Choroid plexus epithelial cell (primary cell): Measurements from ENCODE around the gene NT5M.

ENCODE experiments used
- DNase-seq: peaks from one replicate; pipeline ENCODE4 v3.0.0-alpha.2; 2010; ENCODE audit warnings: low read depth
- H3K4me3 ChIP-seq: 2 replicates; pipeline ENCODE4 v1.5.1; 2011; ENCODE audit warnings: low read depth, mild to moderate bottlenecking, control low read depth, low read length, moderate library complexity
- CTCF ChIP-seq: conservative IDR thresholded peaks from 2 replicates; pipeline ENCODE4 v1.5.1; 2011; ENCODE audit warnings: low read depth, mild to moderate bottlenecking, control low read depth, inconsistent platforms, low read length, moderate library complexity

The NT5M gene

DNA sequence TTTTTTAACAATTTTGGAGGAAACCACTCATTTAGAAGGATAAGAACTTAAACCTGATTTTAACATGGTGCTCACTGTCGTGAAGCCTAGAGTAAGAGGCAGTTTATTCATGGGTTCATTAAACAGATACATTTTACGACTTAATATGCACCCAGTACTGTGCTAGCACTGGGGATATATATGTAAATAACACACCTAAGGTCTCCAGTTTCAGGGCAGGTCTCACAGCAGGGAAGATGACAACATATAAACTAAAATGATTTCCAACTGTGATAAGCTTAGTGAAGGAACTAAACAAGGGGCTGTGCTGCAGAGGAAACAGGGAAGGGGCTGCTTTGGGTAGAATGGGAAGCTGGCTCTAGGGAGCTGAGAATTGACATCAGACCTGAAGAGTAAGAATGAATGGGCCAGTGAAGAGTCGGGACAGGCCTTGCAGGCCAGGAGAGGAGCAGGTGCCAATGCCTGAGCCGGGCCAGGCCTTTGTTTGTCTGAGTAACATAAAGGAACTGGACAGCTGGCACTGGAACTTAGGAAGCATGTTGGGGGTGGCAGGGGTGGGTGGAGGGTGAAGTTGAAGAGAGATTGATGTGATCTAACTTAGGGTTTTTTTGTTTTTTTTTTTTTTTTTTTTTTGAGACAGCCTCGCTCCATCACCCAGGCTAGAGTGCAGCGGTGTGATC is 12.1 kb downstream of the NT5M start:
- DNase-seq: no peak
- TF ChIP-seq CTCF: no peak
- no peak overlapping the region for H3K4me3 ChIP-seq

- no peak overlapping the region for H3K4me3 ChIP-seq
- no peak for TF ChIP-seq CTCF
- no peak for DNase-seq
Measured at GRCh38 chr17:17320188-17320910, 17.2 kb downstream of the NT5M start.

DNA sequence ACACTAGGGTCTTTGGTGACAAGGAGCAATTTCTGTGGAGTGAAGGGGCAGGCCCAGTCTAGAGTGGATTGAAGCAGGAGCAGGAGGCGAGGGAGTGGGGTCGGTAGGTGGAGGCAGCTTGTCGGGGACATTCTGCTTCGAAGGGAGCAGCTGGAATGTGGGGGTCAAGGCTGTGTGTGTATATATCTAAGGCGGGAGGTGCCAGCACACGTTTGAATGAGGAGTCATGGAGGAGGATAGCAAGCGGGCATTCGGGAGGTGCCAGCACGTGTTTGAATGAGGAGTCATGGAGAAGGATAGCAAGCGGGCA is 17.7 kb downstream of the NT5M start:
- no peak for DNase-seq
- H3K4me3 ChIP-seq: no peak overlapping the region
- no peak for TF ChIP-seq CTCF

- no peak overlapping the region for H3K4me3 ChIP-seq
- no peak for DNase-seq
- TF ChIP-seq CTCF: no peak
Measured at GRCh38 chr17:17321356-17322025, 18.3 kb downstream of the NT5M start.

DNA sequence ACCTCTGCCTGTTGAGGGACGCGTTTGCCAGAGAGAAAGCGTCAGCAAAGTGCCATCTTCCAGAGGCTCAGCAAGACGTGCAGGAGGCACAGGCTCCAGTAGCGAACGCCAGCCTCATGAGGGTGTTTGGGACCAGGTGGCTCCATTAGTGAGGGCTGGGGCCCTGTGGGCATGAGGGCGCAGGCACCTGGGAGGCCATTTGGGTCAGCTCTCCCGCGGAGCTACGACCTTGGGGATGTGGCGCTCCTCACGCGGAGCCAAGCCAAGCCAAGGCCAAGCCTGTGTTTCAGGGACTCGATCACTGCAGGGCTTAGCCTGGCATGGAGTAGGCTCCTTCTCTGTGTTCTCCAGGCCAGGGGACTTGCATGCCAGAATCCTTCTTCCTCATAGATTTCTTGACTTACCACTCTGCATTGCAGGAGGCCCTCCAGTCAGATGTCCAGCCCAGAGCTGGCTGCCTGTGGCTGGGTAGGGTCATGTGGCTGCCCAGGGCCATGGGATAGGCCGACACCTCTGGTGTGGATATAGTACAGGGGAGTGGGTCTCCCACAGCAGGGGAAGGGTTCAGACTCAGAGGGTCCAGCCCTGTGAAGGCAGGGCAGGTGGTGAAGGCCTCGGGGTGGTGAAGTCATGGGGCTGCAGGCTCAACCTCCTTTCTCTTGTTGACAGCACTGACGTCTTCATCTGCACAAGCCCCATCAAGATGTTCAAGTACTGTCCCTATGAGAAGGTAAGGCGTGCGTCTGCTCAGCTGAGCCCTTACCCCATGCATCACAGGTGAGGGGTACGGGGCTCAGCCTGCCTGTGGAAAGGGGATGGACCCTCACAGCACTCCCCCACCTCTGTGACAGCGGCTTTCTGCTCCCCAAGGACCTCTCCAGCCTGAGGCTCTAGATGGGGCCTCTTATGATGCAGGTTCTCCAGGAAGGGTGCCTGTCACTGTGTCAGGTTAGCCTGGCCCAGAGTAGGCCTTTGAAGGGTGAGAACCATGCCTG is 19.6 kb downstream of the NT5M start:
- H3K4me3 ChIP-seq: no peak overlapping the region
- TF ChIP-seq CTCF: no peak
- no peak for DNase-seq

GRCh38 chr17:17324616-17325015 is 21.4 kb downstream of the NT5M start:
- no peak for TF ChIP-seq CTCF
- H3K4me3 ChIP-seq: no peak overlapping the region
- DNase-seq: no peak
